Measurements from ENCODE around the gene MCOLN3.
"Not testable (repeated sequence)": the region's sequence is repeated elsewhere in the genome, so short reads cannot be mapped to it uniquely, and the experiment has no call there.

The MCOLN3 gene

DNA sequence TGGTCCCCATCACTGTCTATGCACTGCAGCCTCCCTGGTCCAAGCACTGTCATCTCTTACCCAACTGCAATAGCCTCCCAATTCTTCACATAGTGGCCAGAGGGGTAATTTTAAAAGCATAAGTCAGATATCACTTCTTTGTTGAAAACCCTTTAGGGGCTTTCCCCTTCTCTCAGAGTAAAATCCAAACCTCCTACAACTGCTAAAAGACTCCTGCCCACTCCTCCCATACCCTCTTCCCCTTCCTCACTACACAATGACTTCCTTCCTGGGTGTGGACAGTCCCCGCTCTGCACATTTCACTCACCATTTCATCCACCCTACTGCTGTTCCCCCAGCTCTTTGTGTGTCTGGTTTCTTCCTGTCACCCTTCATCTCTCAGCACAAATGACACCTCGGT, 59.7 kb downstream of the MCOLN3 start:
- no peak for DNase-seq

DNA sequence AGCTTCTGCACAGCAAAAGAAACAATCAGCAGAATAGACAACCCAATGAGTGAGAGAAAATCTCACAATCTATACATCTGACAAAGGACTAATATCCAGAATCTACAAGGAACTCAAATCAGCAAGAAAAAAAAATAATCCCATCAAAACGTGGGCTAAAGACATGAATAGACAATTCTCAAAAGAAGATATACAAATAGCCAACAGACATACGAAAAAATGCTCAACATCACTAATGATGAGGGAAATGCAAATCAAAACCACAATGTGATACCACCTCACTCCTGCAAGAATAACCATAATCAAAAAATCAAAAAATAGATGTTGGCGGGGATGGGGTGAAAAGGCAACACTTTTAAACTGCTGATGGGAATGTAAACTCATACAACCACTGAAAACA, 61.7 kb downstream of the MCOLN3 start:
- DNase-seq = not testable (repeated sequence)

GRCh38 chr1:84985365-84985764, 62.9 kb downstream of the MCOLN3 start:
- DNase-seq = peak; percentile 34 to 65

DNA sequence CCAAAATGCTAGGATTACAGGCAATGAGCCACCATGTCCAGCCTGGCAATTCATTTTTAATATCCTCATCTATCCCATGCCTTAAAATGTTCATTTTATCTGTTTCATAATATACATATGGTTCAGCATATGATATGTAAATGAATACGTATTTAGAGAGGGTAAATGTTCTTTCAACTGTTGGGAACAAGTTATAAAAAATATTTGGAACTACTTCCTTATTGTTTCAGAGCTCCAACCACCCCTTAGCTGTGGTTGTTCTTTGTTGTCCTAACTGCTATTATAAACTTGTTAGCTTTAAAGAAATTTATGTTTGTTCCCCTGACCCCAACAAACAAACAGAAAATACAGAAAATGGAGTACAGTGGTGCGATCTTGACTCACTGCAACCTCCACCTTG, 65.9 kb downstream of the MCOLN3 start:
- no peak for DNase-seq

DNA sequence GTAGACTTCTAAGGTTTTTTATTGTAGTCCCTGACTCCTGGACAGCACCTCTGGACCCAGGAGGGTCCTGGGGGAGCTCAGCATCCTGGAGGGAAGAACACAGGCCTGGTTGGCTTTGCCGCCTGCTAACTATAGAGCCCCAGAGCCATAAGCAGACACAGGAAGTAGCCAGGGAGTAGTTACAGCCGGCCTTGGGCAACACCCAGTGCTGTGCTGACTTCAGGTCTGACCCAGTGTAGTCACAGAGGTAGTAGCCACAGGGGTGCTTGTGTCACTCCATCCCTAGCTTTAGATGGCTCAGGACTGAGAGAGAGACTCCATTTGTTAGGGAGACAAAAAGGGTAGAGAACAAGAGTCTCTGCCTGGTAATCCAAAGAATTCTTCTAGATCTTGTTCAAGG, 73.3 kb downstream of the MCOLN3 start:
- no peak for DNase-seq

- DNase-seq = no peak
Measured at GRCh38 chr1:84973498-84974334, 74.6 kb downstream of the MCOLN3 start.

DNA sequence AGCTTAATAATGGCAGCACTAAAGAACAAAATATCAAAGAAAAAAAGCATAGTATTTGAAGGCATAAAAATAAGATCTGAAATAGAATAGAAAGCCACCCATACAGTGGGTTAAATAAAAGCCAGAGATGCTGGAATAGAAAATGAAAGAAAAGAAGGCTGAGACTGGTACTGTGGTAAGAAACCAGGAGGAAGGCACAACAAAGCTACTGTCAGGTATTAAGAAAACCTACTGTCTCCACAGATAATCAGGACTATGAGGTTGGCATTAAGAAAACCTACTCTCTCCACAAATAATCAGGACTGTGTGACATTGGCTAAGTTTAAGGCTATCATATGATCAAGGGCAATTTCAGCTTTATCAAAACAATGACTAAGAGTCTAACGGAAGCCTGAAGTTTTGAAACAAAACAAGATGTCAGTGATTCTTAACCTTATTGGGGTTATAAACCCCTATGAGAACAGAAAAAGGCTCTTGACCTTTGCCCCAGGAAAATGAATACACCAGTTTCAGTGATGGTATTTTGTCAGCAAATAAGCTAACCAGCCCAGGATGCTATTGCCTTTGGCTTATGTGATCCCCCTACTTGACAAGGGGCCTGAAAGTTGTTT, 75.8 kb downstream of the MCOLN3 start:
- no peak for DNase-seq

- DNase-seq = no peak
Measured at GRCh38 chr1:84971957-84972356, 76.3 kb downstream of the MCOLN3 start.

- DNase-seq = no peak
Measured at GRCh38 chr1:84969489-84970250, 78.6 kb downstream of the MCOLN3 start.

DNA sequence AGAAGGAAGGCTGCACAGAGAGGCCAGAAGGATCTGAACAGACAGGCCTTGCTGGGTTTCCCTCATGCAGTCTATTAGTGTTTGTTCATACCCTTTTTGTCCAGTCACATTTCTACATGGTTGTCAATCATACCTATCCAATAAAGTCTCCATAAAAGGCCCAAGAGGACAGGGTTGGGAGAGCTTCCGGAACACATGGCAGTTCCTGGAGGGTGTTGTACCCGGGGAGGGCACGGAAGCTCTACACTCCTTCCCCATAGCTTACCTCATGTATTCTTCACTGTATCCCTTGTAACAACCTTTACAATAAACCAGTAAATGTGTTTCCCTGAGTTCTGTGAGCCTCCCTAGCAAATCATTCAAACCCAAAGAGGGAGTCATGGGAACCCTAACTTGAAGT, 79.4 kb downstream of the MCOLN3 start:
- DNase-seq = no peak

DNA sequence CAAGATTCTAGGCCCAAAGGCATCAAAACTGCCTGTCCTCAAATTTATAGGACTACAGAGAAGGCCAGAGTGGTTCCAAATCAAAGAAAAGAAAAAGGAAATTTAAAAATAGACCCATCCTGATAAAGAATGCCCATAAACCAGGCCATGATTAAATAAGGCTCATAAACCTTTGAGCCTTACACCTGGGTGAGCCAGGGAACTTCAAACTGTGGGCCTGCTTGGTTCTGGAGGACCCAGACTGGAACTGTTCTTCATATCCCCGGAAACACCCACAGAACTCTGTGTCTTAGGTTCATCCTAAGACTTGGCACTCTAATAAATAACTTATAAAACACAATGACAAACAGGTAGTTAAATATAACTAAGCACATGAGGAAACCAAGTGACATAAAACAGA, 80.2 kb downstream of the MCOLN3 start:
- DNase-seq = no peak

Data from NCI-H526 (cell line).